Right cardiac atrium (tissue), 5 donors: ENCODE measurements around the gene ARHGAP24. TPM values are rescaled to one million over a fixed set of nuclear protein-coding genes. Genes with fewer than 3 reads are reported as not detected.

ENCODE experiments used
- ATAC-seq, 2 donors: fragments of 200-7000 bp; cut with Tn5 transposase; one replicate each; pipeline versions ENCODE4 v1.8.0 to v1.9.1; 2020; ENCODE audit warnings: moderate library complexity in 2 of 2, mild to moderate bottlenecking in 1 of 2
- DNase-seq, 3 donors: peaks; one replicate each; pipeline ENCODE4 v3.0.0-alpha.2; 2020
- H3K27ac ChIP-seq: one replicate; pipeline ENCODE4 v1.5.1; 2013; ENCODE audit warnings: mild to moderate bottlenecking, low read length, control low read depth, moderate library complexity
- H3K27me3 ChIP-seq: one replicate; pipeline ENCODE4 v1.6.1; 2013; ENCODE audit not compliant: control insufficient read depth, insufficient read depth
- H3K4me1 ChIP-seq: one replicate; pipeline ENCODE4 v1.6.1; 2013; ENCODE audit warnings: low read length; ENCODE audit not compliant: control insufficient read depth, insufficient read depth
- H3K4me3 ChIP-seq: one replicate; pipeline ENCODE4 v1.5.1; 2013; ENCODE audit warnings: low read length, control low read depth
- H3K9me3 ChIP-seq: one replicate; pipeline ENCODE4 v1.6.1; 2013; ENCODE audit warnings: low read length; ENCODE audit not compliant: control insufficient read depth
- WGBS: extraction: QIAGEN DNeasy Blood & Tissue Kit; methylation state at CpG from one replicate; pipeline ENCODE4 v1.1.7; 2013; 5-methylcytosine and 5-hydroxymethylcytosine counted together
- intact Hi-C, 4 donors: fragments of 100-400 bp; cut with DNase I; formaldehyde crosslinking; loops; one replicate each; pipeline versions ENCODE4 v1.11.0 to v1.14.0; 2022 to 2023
- polyA plus RNA-seq: library from polyadenylated mRNA; stranded (reverse); fragments of 200-250 nt; gene quantifications from one replicate; pipeline ENCODE4 v1.2.3, GENCODE V29; 2013
- total RNA-seq, 4 donors: library from RNA; stranded (reverse); fragmentation: NEBNext Ultra II Directional; extraction: Animal tissue kit (Norgen Biotek cat#: 25700); gene quantifications; one replicate each; pipeline ENCODE4 v1.2.1, GENCODE V29; 2021
- donor health status: healthy with polysubstance abuse.
- donor health status: DM: no; HTN: yes; CAD: no.
- donor health status: DM: no; HTN: no; CAD: no.
- donor health status: DM: no; HTN: yes; CAD: no; lungs with severe emphysema.
- donor health status: DM: yes; HTN: yes; CAD: no.

Gene ARHGAP24
- total and polyA plus RNA-seq, 5 donors = 16.7 to 49.3 (median 36.7) TPM

- Histone ChIP-seq H3K4me1 (no peaks in the 10 kb centered on the region), H3K27ac (no peak overlapping the region), H3K27me3 (no peaks in the 10 kb centered on the region), H3K4me3 (no peak overlapping the region), H3K9me3 (no peaks in the 10 kb centered on the region)
- intact Hi-C loops = no loop called here
- ATAC-seq (no peak), DNase-seq (no peak)
- WGBS = 66% methylated on average over 5 of the region's 5 CpGs
These were observed 7.2 kb downstream of the ARHGAP24 start for GRCh38 chr4:85482010-85482738.

- Histone ChIP-seq H3K27ac (no peak overlapping the region), H3K27me3 (no peaks in the 10 kb centered on the region), H3K4me1 (peaks cover 5% of the 10 kb centered on the region), H3K9me3 (no peaks in the 10 kb centered on the region), H3K4me3 (no peak overlapping the region)
- no peak for DNase-seq
- WGBS = 75% methylated on average over 3 of the region's 3 CpGs
- intact Hi-C loops = no loop called here
- ATAC-seq = no peak
These were observed 11.6 kb downstream of the ARHGAP24 start for GRCh38 chr4:85486425-85487086.

DNA sequence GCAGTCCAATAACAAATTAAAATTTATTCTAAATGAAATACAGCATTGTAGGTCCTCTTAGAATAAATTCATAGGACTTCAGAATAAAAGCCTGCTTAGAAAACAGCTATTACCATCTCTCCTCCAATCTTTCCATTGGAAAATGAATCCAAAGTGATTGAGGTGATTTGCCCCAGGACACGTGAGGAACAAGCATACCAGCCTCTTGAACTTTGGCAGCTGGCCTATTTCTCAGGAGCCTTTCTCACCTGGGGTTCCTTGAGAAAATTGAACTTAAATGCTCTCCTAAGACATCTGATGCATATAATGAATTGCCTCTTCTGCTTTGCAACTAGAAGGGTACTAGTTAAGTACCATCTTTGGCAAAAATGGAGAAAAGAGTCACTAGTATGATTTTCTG, 13.5 kb downstream of the ARHGAP24 start:
- no peaks in the 10 kb centered on the region for H3K27me3 ChIP-seq
- 48% methylated on average over 1 of the region's 1 CpG for WGBS
- intact Hi-C loops = no loop called here
- no peak for DNase-seq
- peaks cover 5% of the 10 kb centered on the region for H3K4me1 ChIP-seq
- no peak for ATAC-seq
- no peak overlapping the region for H3K4me3 ChIP-seq
- no peak overlapping the region for H3K27ac ChIP-seq
- no peaks in the 10 kb centered on the region for H3K9me3 ChIP-seq

GRCh38 chr4:85489273-85489981, 14.5 kb downstream of the ARHGAP24 start:
- no peaks in the 10 kb centered on the region for H3K27me3 ChIP-seq
- H3K4me1 ChIP-seq = peaks cover 5% of the 10 kb centered on the region
- peak; percentile 51 to 57 for ATAC-seq
- no peak for DNase-seq
- no peak overlapping the region for H3K4me3 ChIP-seq
- intact Hi-C loops = no loop called here
- H3K9me3 ChIP-seq = no peaks in the 10 kb centered on the region
- 90% methylated on average over 3 of the region's 3 CpGs for WGBS
- H3K27ac ChIP-seq = peak overlapping the region; percentile 17

DNA sequence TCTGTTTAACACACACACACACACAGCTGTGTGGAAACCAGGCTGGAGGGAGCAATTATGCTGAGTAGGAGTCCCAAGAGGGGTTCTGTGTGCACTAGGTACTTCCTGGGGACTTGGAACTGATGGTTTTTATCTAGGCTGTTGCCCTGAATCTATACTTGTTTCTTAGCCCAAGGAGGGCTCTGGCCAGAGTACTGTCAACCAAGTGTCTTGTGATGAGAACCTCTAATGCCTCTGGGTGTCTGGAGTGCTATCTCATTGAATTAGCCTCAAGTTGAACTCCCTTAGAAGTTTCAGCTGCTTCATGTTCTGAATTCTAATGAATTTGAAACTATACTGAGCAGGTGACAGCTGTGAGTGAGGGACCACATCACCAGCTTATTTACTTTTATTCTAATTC, 16.6 kb downstream of the ARHGAP24 start:
- no peaks in the 10 kb centered on the region for H3K27me3 ChIP-seq
- H3K4me3 ChIP-seq = no peak overlapping the region
- ATAC-seq = peak; percentile 81 to 87
- H3K4me1 ChIP-seq = peaks cover 8% of the 10 kb centered on the region
- peak overlapping the region; percentile 67 for H3K27ac ChIP-seq
- DNase-seq = no peak
- no peaks in the 10 kb centered on the region for H3K9me3 ChIP-seq
- intact Hi-C loops = loop anchor here in 1 of 4 donors (10.0 kb wide), 1 partner anchor 243 kb away; no protein-coding TSS in a partner anchor

GRCh38 chr4:85492336-85492735, 17.4 kb downstream of the ARHGAP24 start:
- 29% methylated on average over 1 of the region's 1 CpG for WGBS
- DNase-seq (no peak), ATAC-seq (no peak)
- intact Hi-C loops = loop anchor here in 1 of 4 donors (10.0 kb wide), 1 partner anchor 242 kb away; no protein-coding TSS in a partner anchor
- Histone ChIP-seq H3K4me3 (no peak overlapping the region), H3K4me1 (peaks cover 9% of the 10 kb centered on the region), H3K27me3 (no peaks in the 10 kb centered on the region), H3K9me3 (no peaks in the 10 kb centered on the region), H3K27ac (no peak overlapping the region)

GRCh38 chr4:85495621-85496020, 20.7 kb downstream of the ARHGAP24 start:
- 59% methylated on average over 3 of the region's 3 CpGs for WGBS
- intact Hi-C loops = loop anchor here in 1 of 4 donors (10.0 kb wide), 1 partner anchor 239 kb away; no protein-coding TSS in a partner anchor
- Histone ChIP-seq H3K9me3 (no peaks in the 10 kb centered on the region), H3K4me1 (peaks cover 13% of the 10 kb centered on the region), H3K27ac (peak overlapping the region; percentile 45), H3K4me3 (no peak overlapping the region), H3K27me3 (no peaks in the 10 kb centered on the region)
- no peak for DNase-seq
- ATAC-seq = peak; percentile 70 to 79

GRCh38 chr4:85496126-85496849, 21.3 kb downstream of the ARHGAP24 start:
- Histone ChIP-seq H3K4me1 (peaks cover 13% of the 10 kb centered on the region), H3K27ac (peak overlapping the region; percentile 23), H3K27me3 (no peaks in the 10 kb centered on the region), H3K9me3 (no peaks in the 10 kb centered on the region), H3K4me3 (no peak overlapping the region)
- ATAC-seq (no peak), DNase-seq (no peak)
- whole genome bisulfite sequencing = 43% methylated on average over 8 of the region's 8 CpGs
- intact Hi-C loops = loop anchor here in 1 of 4 donors (10.0 kb wide), 1 partner anchor 239 kb away; no protein-coding TSS in a partner anchor

DNA sequence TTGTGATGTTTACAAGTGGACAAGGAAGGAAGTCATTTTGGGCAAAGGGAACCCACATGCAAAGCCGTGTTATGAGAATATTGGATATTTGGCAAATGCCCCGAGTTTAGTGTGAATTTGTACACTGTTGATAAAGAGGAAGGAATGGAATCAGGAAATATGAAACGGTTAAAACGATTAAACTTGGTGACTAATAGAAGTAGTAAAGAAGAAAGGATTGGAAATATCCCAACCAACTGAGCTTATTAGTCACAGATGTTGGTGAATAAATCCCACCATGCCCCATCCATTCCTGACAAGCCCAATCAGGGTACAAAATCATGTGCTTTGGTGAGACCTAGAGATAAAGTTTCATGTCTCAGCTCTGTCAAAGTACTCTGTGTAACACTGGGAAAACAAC, 22.0 kb downstream of the ARHGAP24 start:
- Histone ChIP-seq H3K9me3 (no peaks in the 10 kb centered on the region), H3K27ac (no peak overlapping the region), H3K4me1 (peaks cover 11% of the 10 kb centered on the region), H3K27me3 (no peaks in the 10 kb centered on the region), H3K4me3 (no peak overlapping the region)
- no peak for DNase-seq
- no peak for ATAC-seq
- 24% methylated on average over 4 of the region's 4 CpGs for WGBS
- intact Hi-C loops = loop anchor here in 1 of 4 donors (10.0 kb wide), 1 partner anchor 238 kb away; no protein-coding TSS in a partner anchor

GRCh38 chr4:85498068-85498733, 23.3 kb downstream of the ARHGAP24 start:
- intact Hi-C loops = loop anchor here in 1 of 4 donors (10.0 kb wide), 1 partner anchor 237 kb away; no protein-coding TSS in a partner anchor
- Histone ChIP-seq H3K9me3 (no peaks in the 10 kb centered on the region), H3K4me3 (no peak overlapping the region), H3K27me3 (no peaks in the 10 kb centered on the region), H3K27ac (peak overlapping the region; percentile 27), H3K4me1 (peaks cover 11% of the 10 kb centered on the region)
- ATAC-seq (peak; percentile 86 to 89), DNase-seq (peak; percentile 55 to 70 (median 66))
- 53% methylated on average over 5 of the region's 5 CpGs for WGBS
